A549 (cell line): ENCODE measurements around the gene TCF12. TPM values are rescaled to one million over a fixed set of nuclear protein-coding genes. Genes with fewer than 3 reads are reported as not detected.

Experiments used
- ATAC-seq, 2 experiments: fragments of 200-7000 bp in 1 of 2; fragments of >200 bp in 1 of 2; cut with Nextera tagmentation in 1 of 2; cut with Tn5 transposase in 1 of 2; 3 replicates each; pipeline versions ENCODE4 v1.8.0 to v1.9.1; 2018 to 2020; ENCODE audit warnings: mild to moderate bottlenecking in 1 of 2, moderate library complexity in 1 of 2
- CTCF ChIA-PET: fragments of 300-600 bp; sonication (Branson Sonifier 250); formaldehyde crosslinking; extraction: SDS; loops from one replicate; lab custom pipeline; 2021; ENCODE audit warnings: antibody characterized with exemption, inconsistent platforms; lab: Yijun Ruan, JAX
- POLR2A ChIA-PET: fragments of 350-600 bp; formaldehyde crosslinking; extraction: SDS; loops from one replicate; lab custom pipeline; 2021; ENCODE audit warnings: antibody characterized with exemption, inconsistent platforms; lab: Yijun Ruan, JAX
- DNase-seq, 2 experiments: peaks; one replicate each; pipeline versions ENCODE4 v3.0.0 to v3.0.0-alpha.2; 2011 to 2016; ENCODE audit warnings: low read depth in 1 of 2, low spot score in 1 of 2
- FAIRE-seq: peaks from 2 replicates; lab custom pipeline; 2011; peaks lifted over from hg19 to GRCh38; lab: Jason Lieb, UNC
- H3K27ac ChIP-seq, 2 experiments: fragments of >200 bp; sonication (Bioruptor Twin); formaldehyde crosslinking; 3 replicates each; pipeline ENCODE4 v1.5.1; 2016 to 2017
- H3K4me1 ChIP-seq: fragments of >200 bp; sonication (Bioruptor Twin); formaldehyde crosslinking; 3 replicates; pipeline ENCODE4 v1.6.1; 2016
- H3K4me2 ChIP-seq: fragments of >200 bp; sonication (Bioruptor Twin); formaldehyde crosslinking; 3 replicates; pipeline ENCODE4 v1.6.1; 2016
- H3K4me3 ChIP-seq: fragments of >200 bp; sonication (Bioruptor Twin); formaldehyde crosslinking; 3 replicates; pipeline ENCODE4 v1.5.1; 2016
- H3K9me3 ChIP-seq: fragments of >200 bp; sonication (Bioruptor Twin); formaldehyde crosslinking; 3 replicates; pipeline ENCODE4 v1.6.1; 2016
- CEBPB ChIP-seq, 2 experiments: fragments of >200 bp in 1 of 2; sonication (Bioruptor Twin) in 1 of 2; formaldehyde crosslinking in 1 of 2; IDR thresholded peaks; 2 replicates each; pipeline ENCODE4 v1.6.1; 2012 to 2016
- CTCF ChIP-seq: fragments of >200 bp; sonication (Bioruptor Twin); formaldehyde crosslinking; IDR thresholded peaks from 3 replicates; pipeline ENCODE4 v1.5.1; 2016
- EP300 ChIP-seq, 2 experiments: fragments of >200 bp; sonication (Bioruptor Twin); formaldehyde crosslinking; IDR thresholded peaks; 2 replicates in 1 of 2; 3 replicates in 1 of 2; pipeline ENCODE4 v1.6.1; 2016 to 2017
- FOXS1 ChIP-seq: fragments of 250-450 bp; sonication (Bioruptor Pico); IDR thresholded peaks from 2 replicates; pipeline ENCODE4 v1.5.0; 2020; ENCODE audit warnings: mild to moderate bottlenecking, moderate library complexity
- HDAC2 ChIP-seq: fragments of 200-600 bp; sonication (generic); IDR thresholded peaks from 2 replicates; pipeline ENCODE4 v1.6.1; 2016
- HMGXB4 ChIP-seq: fragments of 250-450 bp; sonication (Bioruptor Pico); IDR thresholded peaks from 2 replicates; pipeline ENCODE4 v1.5.0; 2021; ENCODE audit warnings: mild to moderate bottlenecking, moderate library complexity, borderline replicate concordance
- HOXB5 ChIP-seq: fragments of 250-450 bp; sonication (Bioruptor Pico); IDR thresholded peaks from 2 replicates; pipeline ENCODE4 v1.5.0; 2020; ENCODE audit warnings: mild to moderate bottlenecking, moderate library complexity
- MAFK ChIP-seq: fragments of 450-650 bp; IDR thresholded peaks from 2 replicates; pipeline ENCODE4 v1.6.1; 2014; ENCODE audit not compliant: partially characterized antibody
- NFE2L2 ChIP-seq: fragments of 150-350 bp; conservative IDR thresholded peaks from 2 replicates; pipeline ENCODE4 v1.6.1; 2014; ENCODE audit warnings: low read length
- RARB ChIP-seq: fragments of 250-450 bp; sonication (Bioruptor Pico); IDR thresholded peaks from 2 replicates; pipeline ENCODE4 v1.8.0; 2021; ENCODE audit warnings: mild to moderate bottlenecking, moderate library complexity
- RNF2 ChIP-seq: fragments of 200-600 bp; sonication (generic); IDR thresholded peaks from 2 replicates; pipeline ENCODE4 v1.6.1; 2016; ENCODE audit warnings: low read depth, mild to moderate bottlenecking, antibody characterized with exemption, moderate library complexity, borderline replicate concordance
- TFCP2L1 ChIP-seq: fragments of 250-450 bp; sonication (Bioruptor Pico); IDR thresholded peaks from 2 replicates; pipeline ENCODE4 v1.5.0; 2021; ENCODE audit warnings: mild to moderate bottlenecking
- TP53 ChIP-seq: fragments of 250-450 bp; sonication (Bioruptor Pico); IDR thresholded peaks from 2 replicates; pipeline ENCODE4 v1.5.0; 2021; ENCODE audit warnings: mild to moderate bottlenecking, moderate library complexity
- ZSCAN20 ChIP-seq: fragments of 250-450 bp; sonication (Bioruptor Pico); IDR thresholded peaks from 2 replicates; pipeline ENCODE4 v1.8.0; 2022; ENCODE audit warnings: mild to moderate bottlenecking, moderate library complexity
- WGBS: methylation state at CpG from one replicate; pipeline ENCODE4 v1.1.6; 2017; ENCODE audit errors: missing lambda C conversion rate; 5-methylcytosine and 5-hydroxymethylcytosine counted together
- polyA plus RNA-seq, 4 experiments: library from polyadenylated mRNA; depleted of rRNA in 3 of 4; stranded (reverse); fragments of >200 nt; fragmentation: RNase III in 1 of 4; extraction: RNeasy Plus Mini Kit Qiagen cat#74134 plus additional on column Dnase treatment in 1 of 4; gene quantifications; 2 replicates in 3 of 4; 3 replicates in 1 of 4; pipeline ENCODE4 v1.2.3, GENCODE V29; 2011 to 2017

TCF12 gene
- polyA plus RNA-seq, 2 of the 4 experiments (the other 2 are of a cell fraction), result 36.3 to 121 TPM

- ATAC-seq (no peak), FAIRE-seq (peak; percentile 51), DNase-seq (no peak)
- no peaks in the 10 kb centered on the region for H3K4me1 ChIP-seq
- H3K9me3 ChIP-seq, result no peaks in the 10 kb centered on the region
- no peak overlapping the region for H3K27ac ChIP-seq
- no peak overlapping the region for H3K4me2 ChIP-seq
- POLR2A ChIA-PET, result no interaction called here
- no peak overlapping the region for H3K4me3 ChIP-seq
- CTCF ChIA-PET, result no interaction called here
- WGBS, result 84% methylated on average over 2 of the region's 2 CpGs
- no peak for TF ChIP-seq HOXB5 (CRISPR knock-in tag)
- no peak for TF ChIP-seq MAFK
Measured at GRCh38 chr15:57193161-57193560, 274.7 kb downstream of the TCF12 start.

GRCh38 chr15:57195326-57195725 is 276.9 kb downstream of the TCF12 start:
- no peak for ATAC-seq
- Histone ChIP-seq H3K27ac (no peak overlapping the region), H3K9me3 (no peaks in the 10 kb centered on the region)
- no peak for TF ChIP-seq HMGXB4 (CRISPR knock-in tag)
- TF ChIP-seq RARB (CRISPR knock-in tag), result no peak
- TF ChIP-seq, all 56 proteins: peak for 0
- DNase-seq (no peak), FAIRE-seq (no peak)
- CTCF ChIA-PET, result interaction anchor here (1.9 kb wide), 1 partner anchor 48 kb away, joined by 5 read pairs; no protein-coding TSS in a partner anchor
- Histone ChIP-seq H3K4me3 (no peak overlapping the region), H3K4me1 (no peaks in the 10 kb centered on the region), H3K4me2 (no peak overlapping the region)
- 95% methylated on average over 1 of the region's 1 CpG for WGBS
- POLR2A ChIA-PET, result no interaction called here

DNA sequence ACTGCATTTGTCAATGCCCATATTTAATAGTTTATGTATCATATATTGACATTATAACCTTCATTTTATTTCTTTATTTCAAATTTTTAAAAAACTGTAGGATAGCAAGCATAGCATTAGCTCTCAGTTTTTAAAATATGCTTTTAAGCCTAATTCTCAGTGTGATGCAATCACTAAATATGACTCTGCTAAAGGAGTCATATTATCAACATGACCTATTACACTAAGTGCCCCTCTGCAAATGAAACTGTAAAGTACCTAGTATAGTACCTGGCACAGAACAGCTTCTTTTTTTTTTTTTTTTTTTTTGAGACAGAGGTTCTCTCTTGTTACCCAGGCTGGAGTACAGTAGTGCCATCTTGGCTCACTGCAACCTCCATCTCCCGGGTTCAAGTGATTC is 278.4 kb downstream of the TCF12 start:
- POLR2A ChIA-PET, result no interaction called here
- no peak for ATAC-seq
- CTCF ChIA-PET, result no interaction called here

DNA sequence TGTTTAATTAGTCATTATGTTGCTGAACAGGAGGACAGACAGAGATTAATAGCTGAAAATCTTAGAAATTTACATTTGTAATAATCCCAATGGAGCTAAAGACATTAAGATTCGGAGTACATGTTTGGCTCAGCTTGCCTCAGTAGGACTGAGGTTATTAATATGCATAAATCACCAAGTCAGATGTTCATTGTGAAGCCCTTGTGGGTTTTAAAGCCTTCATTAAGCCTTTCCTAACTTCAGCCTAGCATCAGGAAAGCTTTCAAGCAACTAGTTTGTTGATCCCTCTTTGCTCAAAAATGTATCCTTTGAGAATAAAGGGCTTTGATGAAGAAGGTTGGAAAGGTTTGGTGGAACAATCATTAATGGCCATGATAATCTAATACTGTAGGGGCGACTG is 279.7 kb downstream of the TCF12 start:
- H3K4me3 ChIP-seq, result no peak overlapping the region
- FAIRE-seq (no peak), ATAC-seq (no peak), DNase-seq (no peak)
- WGBS, result 87% methylated on average over 2 of the region's 2 CpGs
- no peak overlapping the region for H3K4me2 ChIP-seq
- CTCF ChIA-PET, result interaction anchor here (0.7 to 2.0 kb wide), 3 partner anchors 12 to 108 kb away, joined by 3 to 7 read pairs (median 5); no protein-coding TSS in a partner anchor
- no peaks in the 10 kb centered on the region for H3K4me1 ChIP-seq
- no peaks in the 10 kb centered on the region for H3K9me3 ChIP-seq
- no peak for TF ChIP-seq RARB (CRISPR knock-in tag)
- TF ChIP-seq TFCP2L1, result no peak
- no peak for TF ChIP-seq HDAC2
- TF ChIP-seq FOXS1, result no peak
- no peak for TF ChIP-seq CTCF
- no peak for TF ChIP-seq HOXB5 (CRISPR knock-in tag)
- no peak for TF ChIP-seq EP300 (IDR thresholded peaks at IDR 0.05)
- TF ChIP-seq NFE2L2, result no peak
- TF ChIP-seq RNF2, result no peak
- TF ChIP-seq ZSCAN20 (CRISPR knock-in tag), result no peak
- TF ChIP-seq, all 56 proteins: peak for 0
- POLR2A ChIA-PET, result no interaction called here
- H3K27ac ChIP-seq, result no peak overlapping the region

More for the DNA sequence above, 278.4 kb downstream of the TCF12 start:
- WGBS, result 88% methylated on average over 1 of the region's 1 CpG
- Histone ChIP-seq H3K4me3 (no peak overlapping the region), H3K27ac (no peak overlapping the region), H3K9me3 (no peaks in the 10 kb centered on the region), H3K4me1 (no peaks in the 10 kb centered on the region), H3K4me2 (no peak overlapping the region)
- no peak for DNase-seq
- TF ChIP-seq CEBPB (IDR thresholded peaks at IDR 0.05), result peak; percentile 11 to 40; a peak in 2 of 4 replicates
- no peak for TF ChIP-seq TP53
- no peak for FAIRE-seq
